Measurements from ENCODE around the gene SNX30.
A peak's percentile ranks its signal among the peaks of the same experiment; 100 is the strongest.

Gene SNX30

GRCh38 chr9:112885324-112885723 lies 134.8 kb downstream of the SNX30 start:
- no peak for DNase-seq (ENCODE audit: low spot score)

DNA sequence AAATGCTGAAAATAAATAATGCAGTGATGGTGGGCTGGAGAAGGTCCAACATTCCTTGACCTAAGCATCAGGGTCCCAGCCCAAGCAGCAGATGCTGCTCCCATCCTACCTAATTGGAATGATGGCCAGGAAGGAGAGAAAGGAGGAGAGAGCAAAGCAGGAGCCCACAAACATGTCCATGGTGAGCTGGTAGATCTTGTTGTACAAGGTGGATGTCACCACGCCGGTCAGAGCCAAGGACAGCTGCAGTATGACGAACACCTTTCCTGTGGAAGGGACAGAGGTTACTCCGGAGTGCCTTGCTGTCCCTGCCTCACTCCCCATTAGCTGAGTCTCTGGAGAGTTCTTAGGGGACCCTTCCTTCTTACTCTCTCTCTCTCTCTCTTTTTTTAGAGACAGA lies 135.8 kb downstream of the SNX30 start:
- no peak for DNase-seq (ENCODE audit: low spot score)

DNA sequence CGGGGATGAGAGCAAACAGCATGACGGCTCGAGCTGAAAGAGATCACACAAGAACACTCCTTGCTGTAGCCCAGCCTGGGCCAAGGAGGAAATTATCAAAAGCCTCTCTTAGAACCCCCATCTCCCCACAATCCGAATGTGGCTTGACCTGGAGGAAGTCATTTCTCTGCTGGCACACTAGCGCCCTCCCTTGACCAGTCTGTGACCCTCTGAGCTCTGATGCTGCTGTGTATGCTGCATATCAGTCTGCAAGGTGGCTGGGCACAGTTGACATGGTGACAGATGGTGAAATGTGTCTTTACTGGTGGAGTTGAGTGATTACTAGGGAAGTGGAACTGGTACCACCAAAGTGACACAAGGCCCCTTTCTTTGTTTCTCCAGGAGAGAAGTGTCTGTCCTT lies 136.8 kb downstream of the SNX30 start:
- DNase-seq (ENCODE audit: low spot score), result no peak

DNA sequence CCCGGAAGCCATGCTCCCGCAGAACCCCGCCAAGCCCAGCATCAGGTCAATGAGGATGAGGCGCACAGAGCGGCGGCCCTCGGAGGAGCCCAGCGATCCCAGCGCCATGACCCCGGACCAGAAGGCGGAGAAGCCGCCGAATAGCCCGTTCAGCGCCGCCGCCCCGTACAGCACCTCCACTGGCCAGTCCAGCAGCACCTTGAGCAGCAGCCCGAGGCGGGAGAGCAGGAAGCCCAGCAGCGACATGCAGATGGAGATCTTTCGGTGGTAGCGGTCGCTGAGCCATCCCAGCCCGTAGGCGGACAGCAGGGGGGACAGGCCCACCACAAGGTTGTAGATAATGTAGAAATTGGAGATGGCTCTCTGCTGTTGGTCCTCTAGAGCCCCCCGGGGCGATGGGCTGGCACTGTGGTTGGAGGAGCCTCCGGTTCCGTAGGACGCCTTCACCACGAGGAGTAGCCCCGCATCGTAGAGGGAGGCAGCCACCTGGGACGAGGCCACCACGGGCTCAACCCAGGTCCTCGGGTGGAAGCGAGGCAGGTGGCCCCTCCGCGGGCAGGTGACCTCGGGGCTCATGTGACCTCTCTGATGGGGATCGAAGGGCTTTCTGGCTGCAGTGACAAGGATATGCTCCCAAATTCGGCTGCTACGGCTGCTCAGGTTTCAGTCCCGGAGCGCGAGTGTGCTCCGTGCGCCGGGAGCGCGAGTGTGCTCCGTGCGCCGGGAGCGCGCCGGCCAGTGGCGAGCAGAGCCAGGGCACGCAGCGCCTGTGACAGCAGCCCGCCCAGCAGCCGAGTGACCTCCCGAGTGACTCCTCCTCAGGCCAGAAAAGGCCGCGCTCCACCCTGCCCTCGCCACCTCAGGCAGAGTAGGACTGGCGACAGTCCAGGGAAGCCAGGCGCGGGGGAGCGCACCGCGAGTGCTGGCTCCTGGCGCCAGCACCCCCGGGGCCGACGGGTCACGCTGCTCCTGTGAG lies 139.8 kb downstream of the SNX30 start, which contains the start of gene SLC46A2:
Gene SLC46A2 (minus strand): TSS at position 771 of the 976 bp plus-strand sequence. CDS start 195 bp downstream, at position 576.
- DNase-seq (ENCODE audit: low spot score), result peak; percentile 69

- DNase-seq (ENCODE audit: low spot score), result no peak
Measured at GRCh38 chr9:112891521-112891920, 141.0 kb downstream of the SNX30 start.

DNA sequence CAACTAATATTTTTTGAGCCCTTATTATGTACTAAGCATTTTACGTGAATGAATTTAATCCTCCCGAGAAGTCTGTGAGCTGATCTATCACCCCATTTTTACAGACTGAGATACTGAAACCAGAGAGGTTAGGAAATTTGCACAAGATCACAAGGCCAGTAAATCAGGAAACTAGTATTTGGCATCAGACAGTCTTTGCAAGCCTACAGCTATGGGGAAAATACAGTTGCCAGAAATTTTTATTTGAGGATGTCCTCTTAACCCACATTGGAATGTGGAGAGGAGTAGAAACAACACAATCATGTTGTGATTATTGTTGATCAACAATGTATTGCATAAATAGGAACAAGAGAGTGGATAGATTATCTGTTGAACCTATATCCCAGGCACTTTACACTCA lies 142.4 kb downstream of the SNX30 start:
- no peak for DNase-seq (ENCODE audit: low spot score)

DNA sequence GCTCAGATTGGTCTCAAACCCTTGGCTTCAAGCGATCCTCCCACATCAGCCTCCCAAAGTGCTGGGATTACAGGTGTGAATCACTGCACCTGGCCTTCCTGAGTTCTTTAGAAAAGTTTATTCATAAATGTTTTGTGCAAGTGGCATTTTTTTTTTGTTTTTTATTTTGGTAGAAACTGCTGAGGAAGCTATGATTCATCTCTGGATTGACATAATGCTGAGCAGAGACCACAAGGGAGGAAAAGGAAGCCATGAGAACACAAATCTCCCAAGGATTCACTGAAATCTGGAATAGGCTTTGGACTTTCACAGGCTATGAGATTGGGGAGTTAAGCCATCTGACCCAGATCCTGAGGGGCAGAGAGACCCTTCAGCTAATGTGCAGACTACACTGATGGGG lies 143.5 kb downstream of the SNX30 start:
- DNase-seq (ENCODE audit: low spot score), result peak; percentile 32

GRCh38 chr9:112894699-112895098 lies 144.1 kb downstream of the SNX30 start:
- DNase-seq (ENCODE audit: low spot score), result no peak

DNA sequence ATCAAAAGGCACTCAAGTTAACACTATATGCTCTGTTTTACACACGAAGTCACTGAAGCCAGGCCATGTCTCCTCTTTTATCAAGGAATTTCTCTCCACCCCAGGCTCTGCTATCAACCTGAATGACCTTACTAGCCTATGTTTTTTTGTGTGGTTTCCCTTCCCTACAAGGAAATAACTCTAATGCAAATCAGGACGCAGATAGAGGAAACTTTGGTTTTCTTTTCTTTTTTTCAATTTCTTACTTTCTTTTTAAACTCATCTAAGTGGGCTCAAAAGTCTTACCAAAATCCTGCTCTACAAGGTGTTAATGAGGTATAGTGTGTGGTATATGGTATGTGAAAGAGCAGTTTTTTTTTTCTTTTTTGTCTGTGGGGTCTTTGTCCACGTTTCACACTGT lies 145.6 kb downstream of the SNX30 start:
- DNase-seq (ENCODE audit: low spot score), result no peak

GRCh38 chr9:112898872-112899311 lies 148.3 kb downstream of the SNX30 start:
- DNase-seq (ENCODE audit: low spot score), result no peak

DNA sequence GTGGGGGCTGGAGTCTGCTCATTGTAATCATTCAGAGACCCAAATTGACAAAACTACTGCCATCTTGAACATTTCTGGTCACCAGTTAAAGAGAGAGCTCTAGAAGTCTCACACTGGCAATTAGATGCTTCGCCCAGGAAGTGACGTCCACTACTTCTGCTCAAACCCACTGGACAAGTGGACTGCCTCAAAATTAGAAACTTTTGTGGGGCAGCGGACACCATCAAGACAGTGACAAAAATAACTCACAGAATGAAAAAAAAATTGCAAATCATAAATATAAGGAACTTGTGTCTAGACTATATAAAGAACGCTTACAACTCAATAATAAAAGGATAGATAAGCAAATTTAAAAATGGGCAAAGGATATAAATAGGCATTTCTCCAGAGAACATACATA lies 149.9 kb downstream of the SNX30 start:
- no peak for DNase-seq (ENCODE audit: low spot score)

GRCh38 chr9:112900901-112901300 lies 150.3 kb downstream of the SNX30 start:
- no peak for DNase-seq (ENCODE audit: low spot score)

GRCh38 chr9:112905084-112905483 lies 154.5 kb downstream of the SNX30 start:
- DNase-seq (ENCODE audit: low spot score), result no peak

DNA sequence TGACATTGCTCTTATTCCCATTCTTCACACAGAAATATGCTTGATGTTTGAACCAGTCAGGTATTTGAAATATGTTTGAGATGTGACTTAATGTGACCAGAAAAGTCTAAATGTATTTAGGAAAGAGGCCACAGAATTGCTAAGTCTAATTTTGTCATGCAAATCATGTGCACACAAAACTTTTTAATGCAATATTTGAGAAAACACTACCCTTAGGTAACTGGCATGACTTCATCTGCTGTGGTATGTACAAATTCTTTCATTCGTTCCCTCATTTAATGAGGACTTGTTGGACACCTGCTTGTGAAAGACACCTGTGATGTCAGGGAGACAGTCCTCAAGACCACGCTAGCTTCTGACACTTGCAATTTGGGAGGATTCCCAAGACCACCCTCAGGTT lies 161.2 kb downstream of the SNX30 start:
- DNase-seq (ENCODE audit: low spot score), result no peak

- no peak for DNase-seq (ENCODE audit: low spot score)
Measured at GRCh38 chr9:112912636-112913035, 162.1 kb downstream of the SNX30 start.

GRCh38 chr9:112913326-112913725 lies 162.8 kb downstream of the SNX30 start:
- DNase-seq (ENCODE audit: low spot score), result no peak

GRCh38 chr9:112914524-112914923 lies 164.0 kb downstream of the SNX30 start:
- DNase-seq (ENCODE audit: low spot score), result no peak

DNA sequence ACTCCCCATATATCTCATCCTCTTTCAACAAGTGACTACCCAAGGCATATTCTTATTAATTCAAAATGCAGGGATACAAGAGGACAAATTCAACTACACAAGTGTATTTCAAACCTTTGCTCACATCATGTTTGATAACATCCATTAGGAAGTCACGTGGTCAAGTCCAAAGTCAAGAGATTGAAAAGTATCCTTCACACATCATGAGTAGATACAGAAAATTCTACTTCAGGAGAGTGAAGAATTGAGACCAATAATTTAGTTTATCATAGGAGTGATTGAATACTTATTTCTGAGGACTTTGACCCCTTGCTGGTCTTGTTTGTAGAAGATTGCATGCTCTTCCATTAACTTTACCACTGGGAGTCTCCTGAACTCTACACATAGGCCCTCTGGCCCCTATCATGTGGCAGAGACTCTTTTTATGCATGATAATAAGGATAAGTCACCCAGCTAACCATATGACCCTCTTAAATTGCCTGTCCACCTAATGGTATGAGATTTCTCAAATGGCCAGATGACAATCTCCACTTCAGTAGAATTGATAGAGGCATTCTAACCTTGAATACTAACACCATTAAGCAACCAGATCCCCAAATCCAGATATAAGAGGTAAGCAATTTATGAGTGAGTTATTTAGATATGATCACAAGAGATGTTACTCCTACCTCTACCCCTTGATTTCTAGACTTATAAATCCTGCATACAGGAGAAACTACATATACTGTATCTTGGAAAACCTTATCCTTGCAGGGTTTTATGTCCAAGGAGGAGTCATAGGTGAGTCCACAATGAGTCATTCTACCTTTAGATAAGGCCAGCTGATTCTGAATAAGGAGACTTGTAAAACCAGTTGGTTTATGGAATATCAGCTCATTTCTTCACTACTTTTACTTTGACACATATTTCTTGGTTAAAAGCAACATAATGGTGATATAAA lies 166.8 kb downstream of the SNX30 start:
- no peak for DNase-seq (ENCODE audit: low spot score)

DNA sequence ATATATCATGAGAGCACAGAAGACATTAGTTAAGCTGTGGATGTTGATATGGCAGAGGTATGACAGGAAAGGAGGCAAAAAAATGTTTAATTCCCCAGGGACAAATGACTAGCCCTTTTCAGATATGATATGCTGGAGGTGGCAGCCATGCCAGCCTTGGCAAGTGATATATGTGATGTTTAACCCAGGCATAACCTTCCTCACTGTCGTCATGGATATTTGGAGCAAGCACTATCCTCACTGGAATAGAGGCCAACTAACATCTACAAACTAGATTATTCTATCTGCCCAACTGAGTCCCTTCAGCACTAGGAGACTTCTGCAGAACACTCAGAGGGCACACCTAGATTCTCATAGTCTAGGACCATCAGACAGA lies 167.4 kb downstream of the SNX30 start:
- DNase-seq (ENCODE audit: low spot score), result no peak

- peak; percentile 68 for DNase-seq (ENCODE audit: low spot score)
Measured at GRCh38 chr9:112921549-112921948, 171.0 kb downstream of the SNX30 start.

Data from AG20443 (cell line).